Measurements from ENCODE around the gene SLC22A3.

DNA sequence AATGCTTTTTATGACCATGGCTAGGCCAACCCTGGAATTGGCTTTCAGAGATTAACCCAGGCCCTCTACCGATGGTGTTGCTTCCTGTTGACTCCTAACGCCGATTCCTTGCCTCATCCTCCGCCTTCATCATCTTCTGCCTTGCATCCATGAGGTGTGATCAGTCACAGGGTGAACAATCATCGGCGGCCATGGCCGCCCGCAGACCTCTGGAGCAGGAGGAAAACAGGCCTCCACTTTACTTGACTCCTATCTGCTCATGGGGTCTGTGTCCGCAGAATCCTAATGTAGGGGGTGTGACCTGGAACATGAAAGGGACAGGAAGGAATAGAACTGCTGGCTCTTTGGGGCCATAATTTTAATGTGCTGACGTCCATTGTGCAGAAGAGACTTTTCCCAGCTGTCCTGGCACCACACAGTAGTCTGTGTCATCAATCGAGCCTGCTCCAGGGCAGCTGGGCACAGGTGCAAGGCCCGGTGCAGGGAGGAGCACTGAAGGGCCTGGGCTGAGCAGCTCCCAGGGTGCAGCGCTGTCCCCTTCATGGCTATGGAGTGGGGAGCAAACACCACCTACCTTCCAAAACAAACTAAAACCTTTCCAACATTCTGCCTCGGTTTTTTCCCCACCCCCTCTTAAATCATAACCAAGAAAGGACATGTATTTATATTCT is 8.0 kb downstream of the SLC22A3 start:
- TF ChIP-seq POLR2A (IDR thresholded peaks at IDR 0.05; ENCODE audit: low read depth, low read length), result no peak
- no peak for TF ChIP-seq POLR2AphosphoS5 (IDR thresholded peaks at IDR 0.05; ENCODE audit: low read depth, low read length)
- TF ChIP-seq TAF1 (IDR thresholded peaks at IDR 0.05; ENCODE audit: low read depth, low read length), result no peak
- no peak for TF ChIP-seq SPI1 (IDR thresholded peaks at IDR 0.05; ENCODE audit: low read depth, low read length)
- no peak for TF ChIP-seq PAX5 (IDR thresholded peaks at IDR 0.05; ENCODE audit: insufficient read depth, low read length, severe bottlenecking)
- no peak for TF ChIP-seq POU2F2 (IDR thresholded peaks at IDR 0.05; ENCODE audit: low read depth, low read length)

Measured in GM12891 (cell line).